ENCODE data around the gene SYNPO2.

SYNPO2 gene

GRCh38 chr4:118904935-118905334 lies 16.3 kb downstream of the SYNPO2 start:
- H3K4me3 ChIP-seq (ENCODE audit: low read depth, low read length), result peak overlapping the region; percentile 51
- peak; percentile 61 for TF ChIP-seq MYC (IDR thresholded peaks at IDR 0.05; ENCODE audit: low read depth, low read length)
- TF ChIP-seq MAX (IDR thresholded peaks at IDR 0.05; ENCODE audit: low read depth, low read length), result peak; percentile 50; the same call in 1 of the 2 replicates
- TF ChIP-seq CTCF (IDR thresholded peaks at IDR 0.05; ENCODE audit: low read depth, low read length), result no peak
- DNase-seq (ENCODE audit: low read depth), result peak; percentile 86

GRCh38 chr4:118905566-118905965 lies 16.9 kb downstream of the SYNPO2 start:
- TF ChIP-seq MYC (IDR thresholded peaks at IDR 0.05; ENCODE audit: low read depth, low read length) (no peak), CTCF (IDR thresholded peaks at IDR 0.05; ENCODE audit: low read depth, low read length) (no peak), MAX (IDR thresholded peaks at IDR 0.05; ENCODE audit: low read depth, low read length) (peak; percentile 27; the same call in 1 of the 2 replicates), POLR2A (IDR thresholded peaks at IDR 0.05; ENCODE audit: extremely low read depth, insufficient read length) (no peak)
- peak overlapping the region; percentile 51 for H3K4me3 ChIP-seq (ENCODE audit: low read depth, low read length)
- DNase-seq (ENCODE audit: low read depth), result peak; percentile 80

- no peak for DNase-seq (ENCODE audit: low read depth)
- TF ChIP-seq MAX (IDR thresholded peaks at IDR 0.05; ENCODE audit: low read depth, low read length) (no peak), MYC (IDR thresholded peaks at IDR 0.05; ENCODE audit: low read depth, low read length) (no peak), CTCF (IDR thresholded peaks at IDR 0.05; ENCODE audit: low read depth, low read length) (no peak), POLR2A (IDR thresholded peaks at IDR 0.05; ENCODE audit: extremely low read depth, insufficient read length) (no peak)
- no peak overlapping the region for H3K4me3 ChIP-seq (ENCODE audit: low read depth, low read length)
These were observed 20.7 kb downstream of the SYNPO2 start for GRCh38 chr4:118909173-118909956.

GRCh38 chr4:118910221-118910620 lies 21.6 kb downstream of the SYNPO2 start:
- no peak for DNase-seq (ENCODE audit: low read depth)
- H3K4me3 ChIP-seq (ENCODE audit: low read depth, low read length), result no peak overlapping the region
- TF ChIP-seq POLR2A (IDR thresholded peaks at IDR 0.05; ENCODE audit: extremely low read depth, insufficient read length) (no peak), MAX (IDR thresholded peaks at IDR 0.05; ENCODE audit: low read depth, low read length) (no peak), CTCF (IDR thresholded peaks at IDR 0.05; ENCODE audit: low read depth, low read length) (no peak), MYC (IDR thresholded peaks at IDR 0.05; ENCODE audit: low read depth, low read length) (no peak)

GRCh38 chr4:118911238-118911703 lies 22.6 kb downstream of the SYNPO2 start:
- DNase-seq (ENCODE audit: low read depth), result no peak
- H3K4me3 ChIP-seq (ENCODE audit: low read depth, low read length), result no peak overlapping the region
- TF ChIP-seq MAX (IDR thresholded peaks at IDR 0.05; ENCODE audit: low read depth, low read length), result no peak
- TF ChIP-seq POLR2A (IDR thresholded peaks at IDR 0.05; ENCODE audit: extremely low read depth, insufficient read length), result no peak
- no peak for TF ChIP-seq MYC (IDR thresholded peaks at IDR 0.05; ENCODE audit: low read depth, low read length)
- TF ChIP-seq CTCF (IDR thresholded peaks at IDR 0.05; ENCODE audit: low read depth, low read length), result no peak

All from NB4 (cell line).